HG03097 (cell line): ENCODE results near the gene TSSK6.

Experiments used
- ATAC-seq: cut with Tn5 transposase; IDR thresholded peaks from one replicate; pipeline ENCODE4 v1.9.1; 2021; ENCODE audit not compliant: unreplicated experiment, low FRiP score

The TSSK6 gene

DNA sequence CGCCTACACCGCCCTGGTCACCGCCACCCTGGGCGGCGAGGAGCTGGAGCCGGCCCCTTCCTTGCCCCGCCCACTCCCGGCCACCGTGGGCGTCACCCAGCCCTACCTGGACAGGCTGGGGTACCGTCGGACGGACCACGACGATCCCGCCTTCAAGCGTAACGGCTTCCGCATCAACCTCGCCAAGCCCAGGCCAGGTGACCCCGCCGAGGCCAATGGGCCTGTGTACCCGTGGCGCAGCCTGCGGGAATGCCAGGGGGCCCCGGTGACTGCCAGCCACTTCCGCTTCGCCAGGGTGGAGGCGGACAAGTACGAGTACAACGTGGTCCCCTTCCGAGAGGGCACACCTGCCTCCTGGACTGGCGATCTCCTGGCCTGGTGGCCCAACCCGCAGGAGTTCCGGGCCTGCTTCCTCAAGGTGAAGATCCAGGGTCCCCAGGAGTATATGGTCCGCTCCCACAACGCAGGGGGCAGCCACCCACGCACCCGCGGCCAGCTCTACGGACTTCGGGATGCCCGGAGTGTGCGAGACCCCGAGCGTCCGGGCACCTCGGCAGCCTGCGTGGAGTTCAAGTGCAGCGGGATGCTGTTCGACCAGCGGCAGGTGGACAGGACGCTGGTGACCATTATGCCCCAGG, 29.7 kb upstream of the TSSK6 start:
- ATAC-seq: no peak

DNA sequence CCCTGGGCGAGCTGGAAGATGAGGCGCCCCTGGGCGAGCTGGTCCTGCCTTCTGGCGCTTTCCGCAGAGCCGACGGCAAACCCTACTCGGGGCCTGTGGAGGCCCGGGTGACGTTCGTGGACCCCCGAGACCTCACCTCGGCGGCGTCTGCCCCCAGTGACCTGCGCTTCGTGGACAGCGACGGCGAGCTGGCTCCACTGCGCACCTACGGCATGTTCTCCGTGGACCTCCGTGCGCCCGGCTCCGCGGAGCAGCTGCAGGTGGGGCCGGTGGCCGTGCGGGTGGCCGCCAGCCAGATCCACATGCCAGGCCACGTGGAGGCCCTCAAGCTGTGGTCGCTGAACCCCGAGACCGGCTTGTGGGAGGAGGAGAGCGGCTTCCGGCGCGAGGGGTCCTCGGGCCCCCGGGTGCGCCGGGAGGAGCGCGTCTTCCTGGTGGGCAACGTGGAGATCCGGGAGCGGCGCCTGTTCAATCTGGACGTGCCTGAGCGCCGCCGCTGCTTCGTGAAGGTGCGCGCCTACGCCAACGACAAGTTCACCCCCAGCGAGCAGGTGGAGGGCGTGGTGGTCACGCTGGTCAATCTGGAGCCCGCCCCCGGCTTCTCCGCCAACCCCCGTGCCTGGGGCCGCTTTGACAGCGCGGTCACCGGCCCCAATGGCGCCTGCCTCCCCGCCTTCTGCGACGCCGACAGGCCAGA, 29.1 kb upstream of the TSSK6 start:
- ATAC-seq: no peak

DNA sequence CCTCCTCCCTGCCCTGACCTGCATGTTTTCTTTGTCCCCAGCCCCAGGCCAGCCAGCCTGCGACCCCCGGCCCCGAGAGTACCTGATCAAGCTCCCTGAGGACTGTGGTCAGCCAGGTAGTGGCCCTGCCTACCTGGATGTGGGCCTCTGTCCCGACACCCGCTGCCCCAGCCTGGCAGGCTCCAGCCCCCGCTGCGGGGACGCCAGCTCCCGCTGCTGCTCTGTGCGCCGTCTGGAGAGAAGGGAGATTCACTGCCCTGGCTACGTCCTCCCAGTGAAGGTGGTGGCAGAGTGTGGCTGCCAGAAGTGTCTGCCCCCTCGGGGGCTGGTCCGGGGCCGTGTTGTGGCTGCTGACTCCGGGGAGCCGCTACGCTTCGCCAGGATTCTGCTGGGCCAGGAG, 28.3 kb upstream of the TSSK6 start:
- no peak for ATAC-seq

DNA sequence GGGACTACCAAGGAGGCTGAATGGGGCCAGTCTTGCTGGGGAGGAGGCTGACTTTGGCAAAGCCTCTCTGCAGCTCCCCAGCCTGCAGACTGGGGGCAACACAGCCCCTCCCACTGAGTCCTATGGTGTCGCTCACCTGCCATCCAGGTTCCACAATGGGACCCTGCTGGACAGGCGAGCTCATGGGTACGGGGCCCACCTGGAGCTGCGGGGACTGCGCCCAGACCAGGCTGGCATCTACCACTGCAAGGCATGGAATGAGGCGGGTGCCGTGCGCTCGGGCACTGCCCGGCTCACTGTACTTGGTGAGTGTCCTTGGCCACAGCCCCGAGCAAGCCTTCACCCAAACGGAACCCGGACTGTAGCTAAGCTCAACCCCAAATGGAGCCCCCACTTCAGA, 27.8 kb upstream of the TSSK6 start:
- no peak for ATAC-seq

DNA sequence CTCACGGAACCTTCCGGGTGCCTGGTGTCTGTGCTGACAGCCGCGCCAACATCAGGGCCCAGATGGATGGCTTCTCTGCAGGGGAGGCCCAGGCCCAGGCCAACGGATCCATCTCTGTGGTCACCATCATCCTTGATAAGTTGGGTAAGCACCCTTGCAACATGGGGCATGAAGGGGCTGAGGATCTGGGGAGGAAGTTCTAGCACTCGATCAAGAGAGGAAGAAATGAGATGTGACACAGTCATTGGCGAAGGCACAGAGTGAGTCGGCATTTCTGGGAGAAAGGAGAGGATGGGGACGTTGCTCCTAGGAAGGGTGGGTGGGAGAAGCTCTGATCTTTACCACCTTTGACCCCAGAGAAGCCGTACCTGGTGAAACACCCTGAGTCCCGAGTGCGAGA, 27.2 kb upstream of the TSSK6 start:
- ATAC-seq: no peak

DNA sequence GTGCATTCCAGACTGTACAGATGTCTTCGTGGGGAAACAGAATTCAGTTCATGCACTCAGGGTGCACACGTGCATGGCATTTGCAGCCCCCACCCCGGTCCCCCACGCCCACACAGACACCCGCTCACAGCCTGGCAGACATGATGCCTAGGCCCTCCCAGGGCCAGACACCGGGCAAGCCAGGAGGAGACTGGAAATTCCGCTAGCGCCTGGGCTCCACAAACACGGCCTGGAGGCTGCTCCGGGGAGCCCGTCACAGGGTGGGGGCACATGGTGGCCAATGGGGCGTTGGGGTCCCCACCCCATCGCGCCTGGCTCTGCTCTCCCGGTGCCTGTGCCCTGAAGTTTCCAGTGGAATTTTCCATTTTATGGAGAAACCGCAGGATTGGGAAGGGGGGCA, 26.3 kb upstream of the TSSK6 start:
- no peak for ATAC-seq

DNA sequence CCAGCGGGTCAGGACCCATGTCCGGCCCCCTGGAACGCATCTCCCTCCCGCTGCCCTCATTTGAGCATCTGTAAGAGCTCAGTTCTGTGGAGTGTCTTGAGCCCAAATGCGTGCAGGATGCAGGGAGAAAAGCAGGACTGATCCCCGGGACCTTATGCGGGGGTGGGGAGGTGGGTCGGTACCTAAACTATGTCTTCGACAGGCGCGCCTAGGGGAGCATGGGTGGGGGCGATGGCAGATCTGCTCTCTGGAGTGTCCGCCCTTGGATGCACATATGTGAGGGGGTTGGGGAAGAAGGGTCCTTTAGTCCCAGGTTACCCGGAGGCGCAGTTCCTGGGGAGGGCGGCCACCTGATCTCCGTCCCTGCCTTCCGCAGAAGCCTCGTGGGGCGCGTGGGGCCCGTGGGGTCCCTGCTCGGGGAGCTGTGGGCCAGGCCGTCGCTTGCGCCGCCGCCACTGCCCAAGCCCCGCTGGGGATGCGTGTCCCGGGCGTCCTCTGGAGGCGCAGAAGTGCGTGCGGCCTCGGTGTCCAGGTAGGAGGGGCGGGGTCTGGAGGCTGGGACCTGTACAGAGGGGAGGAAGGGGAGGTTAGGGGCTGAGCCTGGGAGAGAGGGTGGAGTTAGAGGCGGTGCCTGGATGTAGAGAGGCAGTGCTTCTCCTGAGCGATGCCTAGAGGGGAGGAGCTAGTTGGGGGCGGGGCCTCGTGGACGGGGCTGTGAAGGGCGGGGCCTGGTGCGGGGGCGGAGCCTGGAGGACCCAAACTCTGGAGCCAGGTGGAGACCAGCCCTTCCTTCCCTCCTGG, 25.6 kb upstream of the TSSK6 start:
- ATAC-seq: no peak

DNA sequence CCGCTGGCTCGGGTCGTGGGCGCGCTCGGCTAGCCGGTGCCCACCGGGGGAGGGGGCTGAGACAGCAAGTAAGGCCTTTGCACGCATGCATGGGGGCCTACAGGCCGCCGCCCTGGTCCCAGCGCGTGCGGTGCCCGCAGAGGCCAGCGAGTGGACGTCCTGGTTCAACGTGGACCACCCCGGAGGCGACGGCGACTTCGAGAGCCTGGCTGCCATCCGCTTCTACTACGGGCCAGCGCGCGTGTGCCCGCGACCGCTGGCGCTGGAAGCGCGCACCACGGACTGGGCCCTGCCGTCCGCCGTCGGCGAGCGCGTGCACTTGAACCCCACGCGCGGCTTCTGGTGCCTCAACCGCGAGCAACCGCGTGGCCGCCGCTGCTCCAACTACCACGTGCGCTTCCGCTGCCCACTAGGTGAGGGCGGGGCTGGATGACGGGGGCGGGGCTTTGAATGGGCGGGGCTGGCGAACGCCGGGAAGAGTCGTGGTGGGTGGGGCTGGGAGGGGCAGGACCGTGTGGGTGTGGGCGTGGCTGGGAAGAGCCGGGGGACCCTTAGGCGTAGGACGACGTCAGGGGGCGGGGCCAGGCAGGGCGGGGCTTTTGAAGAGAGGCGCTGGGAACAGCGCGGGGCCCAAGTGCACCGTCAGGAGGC, 24.8 kb upstream of the TSSK6 start:
- ATAC-seq: no peak

DNA sequence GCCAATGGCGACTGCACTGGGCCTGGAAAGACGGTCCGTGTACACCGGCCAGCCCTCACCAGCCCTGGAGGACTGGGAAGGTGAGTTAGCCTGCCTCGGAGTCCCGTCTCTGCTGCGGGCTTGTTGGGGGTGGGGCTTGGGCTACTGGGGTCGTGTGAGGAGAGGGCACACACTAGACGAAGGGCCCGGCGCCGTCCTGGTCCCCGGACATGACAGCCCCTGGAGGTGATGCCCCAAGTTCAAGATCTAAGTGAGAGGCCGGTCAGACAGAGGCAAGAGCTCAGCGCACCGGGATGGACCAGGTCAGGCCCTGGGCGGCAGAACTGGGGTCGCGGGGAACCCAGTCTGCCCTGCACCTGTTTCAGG, 24.3 kb upstream of the TSSK6 start:
- no peak for ATAC-seq

DNA sequence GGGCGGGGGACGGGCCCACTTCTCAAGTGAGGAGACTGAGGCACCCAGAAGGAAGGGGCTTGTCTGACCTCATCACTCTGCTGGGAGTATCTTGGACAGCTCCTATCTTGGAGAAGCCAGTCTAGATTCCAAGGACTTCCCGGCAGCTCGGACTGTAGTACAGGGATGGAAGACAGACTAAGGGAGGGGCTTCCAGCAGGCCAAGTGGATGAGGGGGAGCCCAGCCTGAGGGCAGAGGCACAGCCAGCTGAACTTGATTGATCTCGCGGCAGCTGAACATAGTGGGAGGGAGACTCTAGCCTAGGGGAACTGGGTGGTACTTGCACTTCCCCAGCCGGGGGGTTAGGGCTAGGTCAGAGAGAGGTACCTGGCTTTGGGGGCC, 23.4 kb upstream of the TSSK6 start:
- ATAC-seq: no peak

DNA sequence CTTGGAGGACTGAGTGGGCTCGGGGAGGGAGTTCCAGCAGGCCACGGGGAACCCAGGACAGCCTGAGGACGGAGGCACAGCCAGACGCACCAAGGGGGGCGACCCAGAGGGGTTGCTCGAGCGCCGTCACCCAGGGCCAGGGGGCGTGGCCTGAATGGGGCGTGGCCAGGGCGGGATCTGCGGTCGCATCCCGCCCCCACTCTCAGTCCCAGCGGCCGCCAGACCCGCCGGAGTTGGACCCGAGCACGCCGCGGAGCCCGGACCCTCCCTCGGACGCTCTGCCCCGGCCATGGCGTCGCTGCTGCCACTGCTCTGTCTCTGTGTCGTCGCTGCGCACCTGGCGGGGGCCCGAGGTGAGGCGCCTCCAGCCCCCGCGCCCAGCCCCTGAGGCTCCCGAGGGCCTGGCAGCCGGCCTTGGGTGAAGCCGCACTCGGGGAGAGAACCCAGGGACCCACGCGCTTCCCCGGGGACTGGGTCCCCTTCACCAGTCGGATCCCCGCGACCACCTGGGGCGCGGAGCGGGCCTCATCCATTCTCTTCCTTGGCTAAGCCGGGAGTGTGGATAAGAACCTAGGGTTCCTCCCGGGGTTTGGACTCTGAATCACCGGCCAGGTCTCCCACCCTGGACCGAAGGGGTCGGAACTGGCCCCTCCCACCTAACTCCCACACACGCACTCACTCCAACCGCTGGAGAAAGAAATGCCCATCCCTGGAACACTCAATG, 22.9 kb upstream of the TSSK6 start, which contains the start of gene CILP2:
TSS of gene CILP2 (plus strand) at position 205 of the 724 bp plus-strand sequence. CDS start at position 290, 85 bp downstream.
- ATAC-seq: no peak

DNA sequence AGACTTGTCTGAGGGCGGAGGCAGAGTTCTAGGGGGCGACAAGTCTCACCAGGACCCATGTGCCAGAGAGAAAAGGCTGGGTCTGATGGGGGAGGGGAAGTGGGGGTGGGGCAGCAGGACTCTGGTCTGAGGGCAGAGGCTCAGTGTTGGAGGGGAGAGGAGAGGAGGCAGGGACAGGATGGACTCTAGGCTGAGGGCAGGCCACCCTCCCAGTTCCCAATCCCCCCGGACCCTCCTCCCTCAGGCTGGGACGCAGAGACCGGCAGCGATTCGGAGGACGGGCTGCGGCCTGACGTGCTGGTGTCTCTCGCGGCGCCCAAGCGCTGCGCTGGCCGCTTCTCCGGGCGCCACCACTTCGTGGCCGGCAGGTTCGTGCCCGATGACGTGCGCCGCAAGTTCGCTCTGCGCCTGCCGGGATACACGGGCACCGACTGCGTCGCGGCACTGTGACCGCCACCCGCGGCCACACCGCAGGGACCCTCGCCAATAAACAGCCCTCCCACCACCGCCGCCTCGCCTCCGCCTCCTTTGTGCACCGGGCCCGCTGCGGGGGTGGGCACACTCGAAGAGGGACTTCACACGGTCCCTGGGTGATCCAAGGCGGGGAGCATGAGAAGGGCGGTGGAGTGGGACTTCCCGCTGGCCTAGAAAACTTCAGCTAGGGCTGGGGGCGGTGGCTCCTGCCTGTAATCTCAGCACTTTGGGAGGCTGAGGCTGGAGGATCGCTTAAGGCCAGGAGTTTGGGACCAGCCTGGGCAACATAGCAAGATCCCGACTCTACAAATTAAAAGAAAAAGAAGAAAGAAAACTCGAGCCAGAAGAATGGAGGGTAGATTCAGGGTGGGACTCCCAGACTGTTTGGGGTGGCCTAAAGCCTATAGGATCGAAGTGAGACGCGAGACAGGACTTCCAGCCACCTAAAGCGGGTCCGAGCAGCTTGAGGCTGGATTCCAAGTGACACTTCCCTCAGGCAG, 22.0 kb upstream of the TSSK6 start:
- ATAC-seq: no peak

DNA sequence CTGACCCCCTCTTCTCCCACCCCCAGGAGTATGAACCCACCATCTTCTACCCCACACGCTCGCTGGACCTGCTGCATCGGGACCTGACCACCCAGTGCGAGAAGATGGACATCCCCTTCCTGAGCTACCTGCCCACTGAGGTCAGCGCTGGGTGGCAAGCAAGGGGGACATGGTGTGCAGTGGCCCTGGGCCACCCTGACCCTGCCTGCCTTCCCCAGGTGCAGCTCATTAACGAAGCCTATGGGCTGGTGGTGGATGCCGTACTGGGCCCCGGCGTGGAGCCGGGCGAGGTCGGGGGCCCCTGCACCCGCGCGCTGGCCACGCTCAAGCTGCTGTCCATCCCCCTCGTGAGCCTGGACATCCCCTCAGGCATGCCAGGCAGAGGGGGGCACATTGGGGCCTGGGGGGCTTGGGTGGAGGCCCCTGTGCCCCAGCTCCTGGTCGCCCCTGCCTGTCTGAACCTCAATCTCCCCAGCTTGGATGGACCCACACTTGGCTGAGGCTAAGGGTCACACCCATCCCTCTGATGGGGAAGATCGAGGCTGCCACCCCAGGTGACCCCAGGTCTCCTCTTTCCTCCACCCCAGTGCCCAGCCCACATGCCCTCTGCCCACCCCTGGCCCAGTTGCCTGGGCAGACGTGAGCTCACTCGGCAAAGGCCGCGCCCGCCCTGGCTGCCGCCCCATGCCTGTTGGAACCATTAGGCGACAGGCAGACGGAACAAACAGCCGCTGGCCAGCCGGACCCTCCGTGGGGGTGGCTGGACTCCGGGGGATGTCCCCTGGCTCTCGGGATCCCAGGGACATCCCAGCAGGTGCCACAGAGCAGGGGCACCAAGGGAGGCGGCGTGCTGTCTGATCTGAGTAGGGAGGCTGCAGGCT, 20.2 kb upstream of the TSSK6 start:
- no peak for ATAC-seq

DNA sequence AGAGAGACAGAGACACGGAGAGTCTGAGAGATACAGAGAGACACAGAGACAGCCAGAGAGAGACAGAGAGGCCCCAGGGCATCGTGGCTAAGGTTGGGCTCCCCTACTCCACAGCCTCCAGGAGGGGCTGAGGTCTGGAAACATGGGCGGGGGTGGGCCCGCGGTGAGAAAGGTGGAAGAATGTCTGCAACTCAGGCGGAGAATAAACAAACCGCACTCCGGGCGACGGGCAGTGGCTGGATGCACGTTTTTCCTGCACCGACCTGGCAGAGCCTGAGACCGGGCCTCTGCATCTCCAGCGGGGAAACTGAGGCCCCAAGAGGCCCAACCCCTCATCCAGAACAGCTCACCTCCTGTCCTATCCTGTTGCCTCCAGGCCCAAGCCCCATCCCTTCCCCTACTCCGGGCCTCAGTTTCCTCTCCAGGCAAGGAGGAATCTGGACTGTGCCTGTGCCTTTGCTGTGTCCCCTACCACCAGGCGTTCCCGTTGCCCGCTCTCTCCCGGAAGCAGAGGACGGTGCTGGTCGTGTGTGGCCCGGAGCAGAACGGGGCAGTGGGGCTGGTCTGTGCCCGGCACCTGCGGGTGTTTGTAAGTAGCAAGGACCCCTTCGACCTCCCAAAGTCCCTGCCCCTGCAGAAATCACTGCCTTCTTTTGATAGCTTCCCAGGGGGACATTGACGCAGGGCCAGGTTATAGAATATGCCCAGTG, 19.4 kb upstream of the TSSK6 start:
- no peak for ATAC-seq

DNA sequence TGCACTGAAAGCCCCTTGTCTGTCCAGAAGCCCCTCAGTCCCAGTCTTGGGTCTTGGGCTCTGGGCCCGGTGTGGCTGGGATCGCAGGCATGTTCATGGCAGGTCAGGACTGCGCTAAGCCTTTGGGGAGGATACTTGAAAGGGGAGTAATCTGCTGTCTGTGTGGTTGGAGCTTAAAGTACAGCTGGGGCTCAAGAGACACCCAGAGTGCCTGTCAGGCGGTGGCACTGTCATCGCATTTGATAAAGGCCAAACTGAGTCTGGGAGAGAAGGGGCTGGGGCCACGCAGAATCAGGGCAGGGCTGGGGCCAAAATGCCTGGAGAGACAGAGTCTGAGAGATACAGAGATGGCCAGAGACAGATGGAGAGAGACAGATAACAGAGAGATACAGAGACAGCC, 18.5 kb upstream of the TSSK6 start:
- no peak for ATAC-seq

DNA sequence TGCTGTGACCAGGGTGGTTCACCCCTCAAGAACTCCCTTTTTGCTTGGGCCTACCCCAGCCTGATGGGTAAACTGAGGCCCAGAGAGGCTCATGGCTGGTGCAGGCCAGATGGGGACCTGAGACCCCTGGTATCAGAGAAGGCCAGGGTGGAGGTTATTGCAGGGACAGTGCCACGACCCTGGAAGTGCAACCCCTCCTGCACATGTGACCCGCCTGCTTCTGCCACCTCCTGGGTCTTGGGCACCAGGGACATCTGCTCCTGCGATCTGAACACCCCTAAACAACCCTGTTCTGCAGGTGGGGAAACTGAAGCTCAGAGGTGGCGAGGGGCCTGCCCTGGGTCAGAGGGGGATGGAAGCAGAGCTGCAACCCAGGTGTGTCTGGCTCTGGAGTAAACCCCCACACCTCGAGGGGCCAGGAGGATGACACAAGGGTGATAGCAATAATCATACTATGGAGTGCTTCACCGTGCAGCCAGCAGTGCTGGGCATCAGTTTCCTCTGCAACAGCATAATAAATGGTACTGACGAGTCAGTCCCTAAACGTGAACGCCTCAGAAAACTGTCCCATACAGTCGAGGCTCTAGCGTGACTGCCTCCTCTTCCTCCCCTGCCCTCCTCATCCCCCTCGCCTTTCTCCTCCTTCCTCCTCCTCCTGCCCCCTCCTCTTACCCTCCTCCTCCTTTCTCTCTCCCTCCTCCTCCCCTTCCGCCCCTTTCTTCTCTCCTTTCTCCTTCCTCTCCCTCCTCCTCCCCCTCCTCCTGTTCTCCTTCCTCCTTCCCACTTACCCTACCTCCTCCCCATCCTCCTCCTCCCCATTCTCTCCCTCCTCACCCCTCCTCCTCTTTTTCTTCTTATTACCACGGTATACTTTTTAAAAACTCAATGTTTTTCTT, 17.7 kb upstream of the TSSK6 start:
- ATAC-seq: no peak
